Effector CD4-positive, alpha-beta T cell (primary cell): ENCODE results near the gene TSPO2. TPM values are rescaled to one million over a fixed set of nuclear protein-coding genes. Genes with fewer than 3 reads are reported as not detected.
A peak's percentile ranks its signal among the peaks of the same experiment; 100 is the strongest.
"Not testable (repeated sequence)": the region's sequence is repeated elsewhere in the genome, so short reads cannot be mapped to it uniquely, and the experiment has no call there.

Experiments used
- DNase-seq: peaks from one replicate; pipeline ENCODE4 v3.0.0-alpha.2; 2020
- total RNA-seq: gene quantifications from one replicate; lab custom pipeline; 2026; lab: John Stamatoyannopoulos, UW

The TSPO2 gene
- total RNA-seq, result not detected

GRCh38 chr6:41042226-41043055 is at the start of gene TSPO2:
TSS of gene TSPO2 (plus strand) at chr6:41042467. CDS start at chr6:41042986, 519 bp downstream.
- DNase-seq, result no peak

GRCh38 chr6:40992746-40993145 is 49.5 kb upstream of the TSPO2 start:
- no peak for DNase-seq

- DNase-seq, result no peak
Observed at GRCh38 chr6:40996591-40997233, 45.6 kb upstream of the TSPO2 start.

DNA sequence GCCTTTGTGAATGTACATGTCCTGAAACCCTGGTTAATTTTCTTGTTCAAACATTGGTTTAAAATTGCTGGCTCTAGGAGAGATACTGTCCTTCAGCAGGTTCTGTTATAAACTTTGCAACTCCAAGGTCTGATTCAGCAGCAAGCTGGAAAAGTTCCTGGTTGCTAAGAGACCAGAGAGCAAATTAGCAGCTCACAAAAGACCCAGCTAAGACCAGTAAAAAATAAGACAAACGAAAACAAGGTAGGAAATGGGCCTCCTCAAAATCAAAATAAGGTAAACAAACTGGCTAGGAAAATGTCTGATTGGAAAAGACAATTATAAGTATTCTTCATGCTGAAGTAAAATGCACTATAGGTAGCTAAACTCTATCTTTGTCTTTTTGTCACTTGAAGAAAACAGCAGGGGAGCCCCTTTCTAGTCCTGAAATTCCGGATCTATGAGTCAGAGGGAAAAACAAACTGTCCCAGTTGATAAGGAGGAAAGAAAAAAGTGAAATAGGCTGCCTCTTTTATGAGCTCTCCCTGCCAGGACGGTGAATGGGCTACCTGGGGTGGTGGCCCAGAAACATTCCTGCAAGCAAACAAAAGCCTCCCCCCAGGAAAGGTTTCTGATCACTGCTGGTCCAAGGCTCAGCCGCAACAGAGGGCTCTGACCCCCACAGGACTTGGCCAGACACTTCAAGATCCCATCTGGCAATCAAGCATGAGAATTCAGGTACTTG is 44.9 kb upstream of the TSPO2 start:
- no peak for DNase-seq

DNA sequence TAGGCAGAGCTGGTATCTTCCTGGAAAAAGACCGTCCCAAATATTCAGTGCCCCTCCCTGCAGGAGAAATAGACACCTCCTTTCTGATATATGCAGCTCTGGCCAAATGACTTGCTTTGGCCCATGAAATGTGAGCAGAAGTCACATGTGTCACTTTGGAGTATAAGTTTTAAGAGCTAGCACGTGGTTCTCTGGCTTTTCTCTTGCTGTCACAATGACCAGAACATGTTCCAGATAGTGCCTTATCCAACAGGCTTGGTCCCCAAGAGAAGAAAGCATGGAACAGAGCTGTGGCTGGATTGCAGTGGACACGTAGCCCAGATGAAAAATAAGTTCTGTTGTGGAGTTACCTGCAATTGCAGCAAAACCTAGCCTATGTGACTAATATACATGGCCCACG is 43.6 kb upstream of the TSPO2 start:
- no peak for DNase-seq

- no peak for DNase-seq
Observed at GRCh38 chr6:40999569-40999968, 42.7 kb upstream of the TSPO2 start.

DNA sequence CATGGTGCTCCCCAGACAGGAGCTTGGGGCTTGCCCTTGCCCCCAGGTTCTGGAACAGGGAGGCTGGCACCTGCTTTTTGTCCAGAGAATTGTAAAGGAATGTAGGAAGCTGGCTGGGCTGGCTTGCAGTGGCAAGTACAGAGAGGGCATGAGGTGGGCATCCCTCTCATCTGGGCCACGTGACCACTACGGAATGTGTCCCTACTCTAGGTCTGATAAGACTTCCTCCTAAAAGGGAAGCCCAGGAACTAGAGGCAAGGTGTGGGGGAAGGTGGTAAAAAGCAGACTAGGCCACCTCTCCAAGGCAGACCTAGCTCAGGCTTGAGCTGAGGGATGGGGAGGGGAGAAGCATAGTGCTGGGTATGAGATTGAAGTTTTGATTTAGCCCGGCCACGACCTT is 42.0 kb upstream of the TSPO2 start:
- DNase-seq, result no peak

- no peak for DNase-seq
Observed at GRCh38 chr6:41002168-41002567, 40.1 kb upstream of the TSPO2 start.

DNA sequence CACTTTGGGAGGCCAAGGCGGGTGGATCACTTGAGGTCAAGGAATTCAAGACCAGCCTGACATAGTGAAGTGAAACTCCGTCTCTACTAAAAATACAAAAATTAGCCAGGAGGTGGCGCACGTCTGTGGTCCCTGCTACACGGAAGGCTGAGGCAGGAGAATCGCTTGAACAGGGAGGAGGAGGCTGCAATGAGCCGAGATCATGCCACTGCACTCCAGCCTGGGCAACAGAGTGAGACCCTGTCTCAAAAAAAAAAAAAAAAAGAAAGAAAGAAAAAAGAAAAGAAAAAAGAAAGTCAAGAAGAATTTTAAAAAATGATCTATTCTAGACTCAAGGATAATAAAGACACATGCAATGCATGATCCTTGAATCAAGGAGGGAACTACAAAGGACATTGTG is 36.0 kb upstream of the TSPO2 start:
- DNase-seq, result peak; percentile 45

DNA sequence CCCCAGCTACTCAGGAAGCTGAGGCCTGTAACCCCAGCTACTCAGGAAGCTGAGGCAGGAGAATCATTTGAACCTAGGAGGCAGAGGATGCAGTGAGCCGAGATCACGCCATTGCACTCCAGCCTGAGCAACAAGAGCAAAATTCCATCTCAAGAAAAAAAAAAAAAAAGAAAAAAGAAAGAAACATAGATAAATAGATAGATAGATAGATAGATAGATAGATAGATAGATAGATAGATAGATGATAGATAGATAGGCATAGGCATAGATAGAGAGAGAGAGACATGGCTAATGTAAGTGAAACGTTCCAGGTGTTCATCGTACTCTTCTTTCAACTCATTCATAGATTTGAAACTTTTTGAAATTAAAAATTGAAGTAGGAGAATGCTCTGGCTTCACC is 35.3 kb upstream of the TSPO2 start:
- DNase-seq, result not testable (repeated sequence)

- no peak for DNase-seq
Observed at GRCh38 chr6:41008011-41008410, 34.3 kb upstream of the TSPO2 start.

DNA sequence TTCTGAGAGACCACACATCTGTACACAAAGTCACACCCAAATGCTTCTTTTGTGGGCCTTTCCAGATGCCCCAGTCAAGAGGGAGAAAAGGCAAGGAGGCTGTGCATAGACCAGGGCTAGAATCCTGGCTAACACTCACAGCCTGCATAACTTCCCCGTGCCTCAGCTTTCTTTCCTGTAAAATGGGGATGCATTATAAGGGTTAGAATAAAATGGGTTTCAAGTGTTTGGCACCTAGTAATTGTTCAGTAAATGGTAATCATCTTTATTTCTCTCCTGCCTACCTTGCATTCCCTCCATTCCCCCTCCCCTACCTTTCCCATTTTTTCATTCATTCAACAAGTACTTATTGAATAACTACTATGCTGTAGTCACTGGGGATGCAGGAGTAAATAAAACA is 32.6 kb upstream of the TSPO2 start:
- no peak for DNase-seq

DNA sequence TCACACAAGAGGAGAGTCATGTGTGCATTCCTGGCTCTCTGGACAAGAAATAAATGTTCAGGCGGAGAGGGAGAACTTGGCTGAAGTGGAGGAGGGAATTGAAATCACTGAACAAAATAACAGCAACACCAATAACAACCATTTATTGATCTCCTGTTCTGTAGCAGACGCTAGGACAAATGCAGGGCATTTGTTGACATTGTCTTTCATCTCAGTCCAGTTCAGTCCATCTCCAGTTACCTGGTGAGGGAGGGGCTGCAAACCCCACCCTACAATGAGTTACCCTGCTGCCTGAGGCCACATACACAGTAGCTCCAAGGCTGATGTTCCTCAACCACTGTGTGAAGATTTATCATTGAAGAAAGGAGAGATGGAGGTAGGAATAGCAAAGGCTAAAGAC is 30.6 kb upstream of the TSPO2 start:
- DNase-seq, result no peak

DNA sequence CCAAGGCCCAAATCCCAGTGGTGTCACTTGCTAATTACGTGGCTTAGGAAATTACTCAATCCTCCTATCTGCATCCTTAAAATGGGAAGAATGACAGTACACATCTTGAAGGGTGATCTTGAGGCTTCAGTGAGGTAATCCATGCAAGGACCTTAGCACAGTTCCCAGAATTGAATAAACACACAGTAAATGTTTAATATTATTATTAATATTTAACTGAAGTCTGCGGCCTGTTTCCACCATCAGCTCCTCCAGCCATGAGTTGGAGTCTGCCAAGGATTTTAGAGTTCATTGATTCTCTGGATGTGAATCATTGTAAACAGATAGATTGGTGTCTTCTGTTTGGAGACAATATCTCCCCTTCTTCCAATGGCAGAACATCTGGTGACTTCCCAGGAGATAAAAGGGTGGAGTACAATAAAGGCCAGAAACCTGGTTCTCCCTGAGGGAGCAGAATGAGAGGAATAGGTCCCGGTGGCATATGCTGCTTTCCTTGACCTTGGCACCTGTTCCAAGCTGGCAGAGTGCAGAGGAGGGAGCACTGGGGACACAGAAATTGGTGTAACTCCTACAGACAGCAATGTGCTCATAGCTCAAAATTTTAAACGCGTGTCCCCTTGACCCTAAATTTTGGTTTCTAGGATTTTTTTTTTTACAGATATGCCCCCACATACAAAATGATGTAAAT is 28.7 kb upstream of the TSPO2 start:
- no peak for DNase-seq

GRCh38 chr6:41014780-41015179 is 27.5 kb upstream of the TSPO2 start:
- no peak for DNase-seq

DNA sequence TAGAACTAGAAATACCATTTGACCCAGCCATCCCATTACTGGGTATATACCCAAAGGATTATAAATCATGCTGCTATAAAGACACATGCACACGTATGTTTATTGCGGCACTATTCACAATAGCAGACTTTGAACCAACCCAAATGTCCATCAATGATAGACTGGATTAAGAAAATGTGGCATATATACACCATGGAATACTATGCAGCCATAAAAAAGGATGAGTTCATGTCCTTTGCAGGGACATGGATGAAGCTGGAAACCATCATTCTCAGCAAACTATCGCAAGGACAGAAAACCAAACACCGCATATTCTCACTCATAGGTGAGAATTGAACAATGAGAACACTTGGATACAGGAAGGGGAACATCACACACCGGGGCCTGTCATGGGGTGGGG is 26.4 kb upstream of the TSPO2 start:
- not testable (repeated sequence) for DNase-seq

GRCh38 chr6:41017663-41018062 is 24.6 kb upstream of the TSPO2 start:
- DNase-seq, result no peak

DNA sequence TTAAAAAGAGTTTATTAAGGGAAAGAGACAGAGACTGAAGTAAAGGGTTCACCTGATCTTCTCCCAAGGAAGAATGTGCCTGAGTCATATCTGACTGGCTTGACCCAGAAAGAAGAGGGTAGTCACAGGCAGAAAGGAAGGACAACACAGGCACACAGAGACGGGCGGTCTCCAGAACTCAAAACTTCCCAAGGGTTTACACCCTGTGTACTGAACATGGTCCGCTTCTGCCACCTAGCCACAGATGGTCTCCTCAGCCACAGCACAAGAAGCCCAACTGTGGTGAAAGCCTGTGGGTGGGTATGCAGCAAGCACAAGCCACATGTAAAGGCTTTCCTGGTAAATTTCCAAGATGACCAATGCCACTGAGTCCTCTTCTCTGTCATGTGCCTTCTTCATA is 20.4 kb upstream of the TSPO2 start:
- no peak for DNase-seq

- no peak for DNase-seq
Observed at GRCh38 chr6:41022294-41022693, 20.0 kb upstream of the TSPO2 start.

- no peak for DNase-seq
Observed at GRCh38 chr6:41023114-41023513, 19.2 kb upstream of the TSPO2 start.

GRCh38 chr6:41025966-41026530 is 16.2 kb upstream of the TSPO2 start:
- no peak for DNase-seq

- no peak for DNase-seq
Observed at GRCh38 chr6:41027241-41027640, 15.0 kb upstream of the TSPO2 start.
